ENCODE results near the gene TEX54. TPM values are rescaled to one million over a fixed set of nuclear protein-coding genes. Genes with fewer than 3 reads are reported as not detected.

TEX54 gene
- polyA plus RNA-seq, 2 of the 4 experiments (the other 2 are of a cell fraction): not detected

GRCh38 chr11:62841361-62842170 lies 8.9 kb upstream of the TEX54 start (continued):
- TF ChIP-seq, protein P1, sequence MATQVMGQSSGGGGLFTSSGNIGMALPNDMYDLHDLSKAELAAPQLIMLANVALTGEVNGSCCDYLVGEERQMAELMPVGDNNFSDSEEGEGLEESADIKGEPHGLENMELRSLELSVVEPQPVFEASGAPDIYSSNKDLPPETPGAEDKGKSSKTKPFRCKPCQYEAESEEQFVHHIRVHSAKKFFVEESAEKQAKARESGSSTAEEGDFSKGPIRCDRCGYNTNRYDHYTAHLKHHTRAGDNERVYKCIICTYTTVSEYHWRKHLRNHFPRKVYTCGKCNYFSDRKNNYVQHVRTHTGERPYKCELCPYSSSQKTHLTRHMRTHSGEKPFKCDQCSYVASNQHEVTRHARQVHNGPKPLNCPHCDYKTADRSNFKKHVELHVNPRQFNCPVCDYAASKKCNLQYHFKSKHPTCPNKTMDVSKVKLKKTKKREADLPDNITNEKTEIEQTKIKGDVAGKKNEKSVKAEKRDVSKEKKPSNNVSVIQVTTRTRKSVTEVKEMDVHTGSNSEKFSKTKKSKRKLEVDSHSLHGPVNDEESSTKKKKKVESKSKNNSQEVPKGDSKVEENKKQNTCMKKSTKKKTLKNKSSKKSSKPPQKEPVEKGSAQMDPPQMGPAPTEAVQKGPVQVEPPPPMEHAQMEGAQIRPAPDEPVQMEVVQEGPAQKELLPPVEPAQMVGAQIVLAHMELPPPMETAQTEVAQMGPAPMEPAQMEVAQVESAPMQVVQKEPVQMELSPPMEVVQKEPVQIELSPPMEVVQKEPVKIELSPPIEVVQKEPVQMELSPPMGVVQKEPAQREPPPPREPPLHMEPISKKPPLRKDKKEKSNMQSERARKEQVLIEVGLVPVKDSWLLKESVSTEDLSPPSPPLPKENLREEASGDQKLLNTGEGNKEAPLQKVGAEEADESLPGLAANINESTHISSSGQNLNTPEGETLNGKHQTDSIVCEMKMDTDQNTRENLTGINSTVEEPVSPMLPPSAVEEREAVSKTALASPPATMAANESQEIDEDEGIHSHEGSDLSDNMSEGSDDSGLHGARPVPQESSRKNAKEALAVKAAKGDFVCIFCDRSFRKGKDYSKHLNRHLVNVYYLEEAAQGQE (IDR thresholded peaks at IDR 0.05): peak; percentile 95
- peak; percentile 25; the same call in 1 of the 2 replicates for TF ChIP-seq PHF8 (IDR thresholded peaks at IDR 0.05; ENCODE audit: borderline replicate concordance, low read depth)
- peak; percentile 86 for TF ChIP-seq ZSCAN20 (CRISPR knock-in tag; IDR thresholded peaks at IDR 0.05)
- no peak for TF ChIP-seq SREBF2 (IDR thresholded peaks at IDR 0.05)
- peak; percentile 100 for TF ChIP-seq FOSB (CRISPR knock-in tag; IDR thresholded peaks at IDR 0.05)
- TF ChIP-seq CBX2 (IDR thresholded peaks at IDR 0.05; ENCODE audit: borderline replicate concordance, low read depth): peak; percentile 51; the same call in 1 of the 2 replicates
- peak; percentile 91 for TF ChIP-seq HEYL (CRISPR knock-in tag; IDR thresholded peaks at IDR 0.05)
- no peak for TF ChIP-seq ELK1 (IDR thresholded peaks at IDR 0.05; ENCODE audit: low read depth, low read length)
- TF ChIP-seq BCL3 (IDR thresholded peaks at IDR 0.05): peak; percentile 100
- TF ChIP-seq RAD21 (conservative IDR thresholded peaks at IDR 0.05 in 1 of 2, IDR thresholded peaks at IDR 0.05 in 1 of 2): no peak
- TF ChIP-seq KDM1A (IDR thresholded peaks at IDR 0.05; ENCODE audit: low read depth): no peak
- TF ChIP-seq CBX8 (IDR thresholded peaks at IDR 0.05): no peak
- no peak for TF ChIP-seq NPAS2 (CRISPR knock-in tag; IDR thresholded peaks at IDR 0.05; ENCODE audit: borderline replicate concordance)
- TF ChIP-seq EHMT2 (IDR thresholded peaks at IDR 0.05; ENCODE audit: low read depth): no peak
- peak; percentile 98 for TF ChIP-seq MAZ (IDR thresholded peaks at IDR 0.05; ENCODE audit: borderline replicate concordance, low read depth, low read length)
- no peak; the same call in 2 of the 3 replicates for TF ChIP-seq SMC3 (IDR thresholded peaks at IDR 0.05)
- TF ChIP-seq JUNB (IDR thresholded peaks at IDR 0.05): peak; percentile 30; the same call in 1 of the 2 replicates
- peak in 1 of 2 experiments; percentile 49; a peak in 1 of 5 replicates for TF ChIP-seq EP300 (IDR thresholded peaks at IDR 0.05)
- no peak for TF ChIP-seq RFX5 (IDR thresholded peaks at IDR 0.05)
- peak; percentile 93 for TF ChIP-seq MAX (IDR thresholded peaks at IDR 0.05)
- TF ChIP-seq HOXB13 (CRISPR knock-in tag; IDR thresholded peaks at IDR 0.05; ENCODE audit: low read depth): peak; percentile 61; the same call in 1 of the 2 replicates
- TF ChIP-seq RCOR1 (IDR thresholded peaks at IDR 0.05; ENCODE audit: low read depth, low read length): 0 out of 2 replicates have a peak, but pooled peaks have one; percentile 37
- TF ChIP-seq NFE2L2 (conservative IDR thresholded peaks at IDR 0.05; ENCODE audit: low read length): no peak; the same call in 1 of the 2 replicates
- TF ChIP-seq, protein P2, sequence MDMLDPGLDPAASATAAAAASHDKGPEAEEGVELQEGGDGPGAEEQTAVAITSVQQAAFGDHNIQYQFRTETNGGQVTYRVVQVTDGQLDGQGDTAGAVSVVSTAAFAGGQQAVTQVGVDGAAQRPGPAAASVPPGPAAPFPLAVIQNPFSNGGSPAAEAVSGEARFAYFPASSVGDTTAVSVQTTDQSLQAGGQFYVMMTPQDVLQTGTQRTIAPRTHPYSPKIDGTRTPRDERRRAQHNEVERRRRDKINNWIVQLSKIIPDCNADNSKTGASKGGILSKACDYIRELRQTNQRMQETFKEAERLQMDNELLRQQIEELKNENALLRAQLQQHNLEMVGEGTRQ (IDR thresholded peaks at IDR 0.05): peak; percentile 38; the same call in 1 of the 2 replicates
- peak; percentile 72; the same call in 1 of the 2 replicates for TF ChIP-seq ZNF302 (CRISPR knock-in tag; IDR thresholded peaks at IDR 0.05)
- no peak; the same call in none of the 2 replicates for TF ChIP-seq ATOH8 (CRISPR knock-in tag; IDR thresholded peaks at IDR 0.05; ENCODE audit: low read depth)
- TF ChIP-seq ZC3H11A (IDR thresholded peaks at IDR 0.05): no peak; the same call in 1 of the 2 replicates
- TF ChIP-seq JUN (IDR thresholded peaks at IDR 0.05): peak; percentile 100
- TF ChIP-seq TFCP2L1 (CRISPR knock-in tag; IDR thresholded peaks at IDR 0.05): peak; percentile 100
- peak; percentile 100 for TF ChIP-seq RARB (CRISPR knock-in tag; IDR thresholded peaks at IDR 0.05)
- TF ChIP-seq, protein P3, sequence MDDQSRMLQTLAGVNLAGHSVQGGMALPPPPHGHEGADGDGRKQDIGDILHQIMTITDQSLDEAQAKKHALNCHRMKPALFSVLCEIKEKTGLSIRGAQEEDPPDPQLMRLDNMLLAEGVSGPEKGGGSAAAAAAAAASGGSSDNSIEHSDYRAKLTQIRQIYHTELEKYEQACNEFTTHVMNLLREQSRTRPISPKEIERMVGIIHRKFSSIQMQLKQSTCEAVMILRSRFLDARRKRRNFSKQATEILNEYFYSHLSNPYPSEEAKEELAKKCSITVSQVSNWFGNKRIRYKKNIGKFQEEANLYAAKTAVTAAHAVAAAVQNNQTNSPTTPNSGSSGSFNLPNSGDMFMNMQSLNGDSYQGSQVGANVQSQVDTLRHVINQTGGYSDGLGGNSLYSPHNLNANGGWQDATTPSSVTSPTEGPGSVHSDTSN (IDR thresholded peaks at IDR 0.05): peak; percentile 96
- no peak for TF ChIP-seq KDM5A (IDR thresholded peaks at IDR 0.05)
- TF ChIP-seq CEBPB (IDR thresholded peaks at IDR 0.05): peak in 1 of 2 experiments; percentile 72; a peak in 2 of 4 replicates
